ENCODE results near the gene ARHGEF18.
"Not testable (repeated sequence)": the region's sequence is repeated elsewhere in the genome, so short reads cannot be mapped to it uniquely, and the experiment has no call there.

ARHGEF18 gene

DNA sequence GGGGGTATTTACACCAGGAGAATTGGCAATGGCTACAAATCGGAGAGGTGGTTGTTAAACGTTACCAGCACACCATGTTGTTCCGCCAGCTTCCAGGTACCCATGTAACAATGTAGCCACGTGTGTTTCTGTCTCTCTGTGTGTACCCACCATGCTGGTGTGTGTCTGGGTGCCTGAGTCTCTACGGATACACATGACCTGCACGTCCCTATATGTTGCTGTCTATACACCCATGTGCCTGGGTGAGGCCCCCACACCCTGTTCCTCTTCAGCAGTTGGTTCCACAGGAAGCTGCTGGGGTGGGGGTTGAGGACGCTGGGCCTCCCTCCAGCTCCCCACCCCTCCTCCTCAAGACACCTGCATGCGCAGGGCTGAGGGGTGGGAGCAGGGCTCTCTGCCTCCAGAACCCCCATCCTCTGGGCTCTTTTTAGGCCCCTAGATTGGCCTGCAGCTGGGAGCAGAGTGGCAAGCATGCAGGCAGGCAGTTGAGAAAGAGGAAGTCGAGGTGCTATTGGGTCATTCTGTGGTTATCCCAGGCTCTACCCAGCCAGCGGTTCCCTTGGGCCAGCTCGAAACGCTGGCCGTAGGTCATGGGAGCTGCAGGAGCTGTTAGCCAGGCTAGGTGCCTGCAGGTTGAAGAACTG, at the start of gene ARHGEF18:
Gene ARHGEF18, plus strand, starts transcription at position 351 of the 644 bp plus-strand sequence. CDS start 13,954 bp downstream, outside the sequence.
- DNase-seq (ENCODE audit: low read depth in 2 of 2): no peak

DNA sequence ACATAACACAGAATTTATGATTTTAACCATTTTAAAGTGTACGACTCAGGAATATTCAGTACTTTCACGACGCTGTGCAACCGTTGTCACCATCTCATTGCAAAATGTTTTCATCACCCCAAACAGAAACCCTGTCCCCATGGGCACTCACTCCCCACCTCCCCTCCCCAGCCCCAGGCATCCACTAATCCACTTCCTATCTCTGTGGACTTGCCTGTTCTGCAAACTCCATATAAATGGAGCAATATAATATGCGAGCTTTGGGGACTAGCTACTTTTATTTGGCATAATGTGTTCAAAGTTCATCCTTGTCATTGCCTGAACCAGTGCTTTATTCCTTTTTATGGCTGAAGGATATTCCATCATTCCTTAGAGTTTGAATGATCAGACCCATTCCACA, 47.2 kb upstream of the ARHGEF18 start:
- no peak for DNase-seq (ENCODE audit: low read depth in 2 of 2)

DNA sequence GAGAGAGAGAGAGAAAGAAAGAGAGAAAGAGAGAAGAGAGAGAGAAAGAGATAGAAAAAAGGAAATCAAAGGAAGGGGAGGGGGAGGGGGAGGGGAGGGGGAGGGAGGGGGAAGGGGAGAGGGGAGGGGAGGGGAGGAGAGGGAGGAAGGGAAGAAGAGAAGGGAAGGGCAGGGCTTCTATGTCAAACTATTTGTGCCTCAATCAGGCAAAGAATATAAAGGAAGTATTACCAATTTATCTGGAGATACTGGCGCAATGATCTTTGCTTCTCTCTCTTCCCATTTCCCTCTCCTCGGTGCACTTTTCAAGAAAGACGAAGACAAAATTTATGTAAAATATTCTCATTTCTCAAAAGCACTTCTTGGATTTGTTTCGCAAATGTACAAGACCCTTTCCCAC, 45.3 kb upstream of the ARHGEF18 start:
- DNase-seq (ENCODE audit: low read depth in 2 of 2): no peak

DNA sequence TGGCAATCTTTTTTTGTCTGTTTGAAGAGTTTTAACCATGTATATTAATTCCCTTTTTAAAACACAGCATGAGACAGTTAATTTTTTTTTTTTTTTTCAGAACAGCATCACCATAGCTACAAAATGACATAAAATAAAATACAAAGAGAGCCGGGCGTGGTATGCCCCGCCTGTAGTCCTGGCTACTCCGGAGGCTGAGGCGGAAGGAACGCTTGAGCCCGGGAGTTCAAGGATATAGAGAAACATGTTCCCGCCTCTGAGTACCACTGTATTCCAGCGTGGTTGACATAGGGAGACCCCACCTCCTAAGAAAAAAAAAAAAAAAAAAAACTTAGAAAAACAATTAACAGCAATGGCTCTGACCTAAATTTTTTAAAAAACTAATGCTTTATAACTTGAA, 44.5 kb upstream of the ARHGEF18 start:
- DNase-seq (ENCODE audit: low read depth in 2 of 2): no peak

DNA sequence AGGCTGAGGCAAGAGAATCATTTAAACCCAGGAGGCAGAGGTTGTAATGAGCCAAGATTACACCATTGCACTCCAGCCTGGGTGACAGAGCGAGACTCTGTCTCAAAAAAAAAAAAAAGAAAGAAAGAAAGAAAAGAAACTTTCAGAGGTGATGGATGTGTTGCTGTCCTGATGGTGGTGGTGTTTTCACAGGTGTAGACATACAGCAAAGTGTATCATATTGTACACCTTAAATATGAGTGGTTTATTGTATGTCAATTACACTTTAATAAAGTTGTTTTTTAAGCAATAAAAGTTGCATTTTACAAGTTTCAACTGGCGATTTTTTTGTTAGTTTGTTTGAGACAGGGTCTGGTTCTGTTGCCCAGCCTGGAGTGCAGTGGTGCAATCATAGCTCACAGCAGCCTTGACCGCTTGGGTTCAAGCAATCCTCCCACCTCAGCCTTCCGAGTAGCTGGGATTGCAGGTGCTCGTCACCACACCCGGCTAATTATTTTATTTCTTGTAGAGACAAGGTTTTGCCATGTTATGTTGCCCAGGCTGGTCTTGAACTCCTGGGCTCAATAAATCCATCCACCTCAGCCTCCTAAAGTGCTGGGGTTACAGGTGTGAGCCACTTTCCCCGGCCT, 41.0 kb upstream of the ARHGEF18 start:
- DNase-seq (ENCODE audit: low read depth in 2 of 2): no peak

DNA sequence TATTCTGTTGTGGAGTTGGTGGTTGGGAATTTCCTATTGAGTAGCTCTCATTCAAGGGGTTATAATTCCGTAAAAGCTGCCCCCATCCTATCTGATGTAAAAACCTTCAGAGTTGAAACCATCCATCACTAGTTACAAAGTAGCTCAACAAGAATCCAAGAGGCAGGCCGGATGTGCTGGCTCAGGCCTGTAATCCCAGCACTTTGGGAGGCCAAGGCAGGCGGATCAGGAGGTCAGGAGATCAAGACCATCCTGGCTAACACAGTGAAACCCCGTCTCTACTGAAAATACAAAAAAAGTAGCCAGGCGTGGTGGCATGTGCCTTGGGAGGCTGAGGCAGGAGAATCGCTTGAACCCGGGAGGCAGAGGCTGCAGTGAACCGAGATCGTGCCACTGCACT, 40.4 kb upstream of the ARHGEF18 start:
- DNase-seq (ENCODE audit: low read depth in 2 of 2): not testable (repeated sequence)

DNA sequence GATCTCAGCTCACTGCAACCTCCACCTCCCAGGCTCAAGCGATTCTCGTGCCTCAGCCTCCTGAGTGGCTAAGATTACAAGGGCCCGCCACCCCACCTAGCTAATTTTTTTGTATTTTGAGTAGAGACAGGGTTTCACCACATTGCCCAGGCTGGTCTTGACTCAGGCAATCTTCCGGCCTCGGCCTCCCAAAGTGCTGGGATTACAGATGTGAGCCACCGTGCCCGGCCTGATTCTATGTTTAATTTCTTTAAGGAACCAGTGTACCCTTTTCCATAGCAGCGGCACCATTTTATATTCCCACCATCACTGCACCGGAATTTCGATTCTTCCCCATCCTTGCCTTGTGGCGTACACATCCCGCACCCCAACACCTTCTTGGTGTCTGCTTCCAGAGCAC, 36.8 kb upstream of the ARHGEF18 start:
- no peak for DNase-seq (ENCODE audit: low read depth in 2 of 2)

DNA sequence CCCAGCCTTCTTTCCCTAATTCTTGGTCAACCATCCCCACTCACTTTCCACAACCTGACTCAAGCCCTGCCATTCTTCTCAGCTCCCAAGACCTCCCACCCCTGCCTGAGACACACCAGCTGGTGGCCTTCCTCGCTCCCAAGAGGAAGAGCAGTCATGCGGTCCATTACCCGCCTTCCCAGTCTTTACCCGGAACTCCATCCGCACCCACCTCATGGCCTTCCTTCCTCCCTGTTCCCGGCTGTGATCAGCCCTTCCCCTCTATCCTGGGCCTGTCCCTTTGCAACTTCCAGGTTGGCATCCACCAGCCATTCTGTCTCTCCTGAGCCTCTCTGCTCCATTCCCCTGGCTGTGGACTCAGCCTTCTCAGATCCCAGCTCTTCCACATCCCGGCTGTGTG, 35.9 kb upstream of the ARHGEF18 start:
- no peak for DNase-seq (ENCODE audit: low read depth in 2 of 2)

DNA sequence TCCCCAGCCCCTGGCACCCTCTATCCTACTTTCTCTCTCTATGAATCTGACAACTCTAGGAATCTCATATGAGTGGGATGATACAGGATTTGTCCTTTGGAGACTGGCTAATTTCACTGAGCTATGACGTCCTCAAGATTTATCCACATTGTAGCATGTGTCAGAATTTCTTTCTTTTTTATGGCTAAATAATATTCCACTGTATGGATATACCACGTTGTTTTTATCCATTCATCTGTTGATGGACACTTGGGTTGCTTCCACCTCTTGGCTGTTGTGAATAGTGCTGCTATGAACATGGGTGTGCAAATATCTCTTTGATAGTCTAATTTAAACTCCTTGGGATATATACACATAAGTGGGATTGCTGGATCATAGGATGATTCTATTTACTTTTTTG, 30.6 kb upstream of the ARHGEF18 start:
- DNase-seq (ENCODE audit: low read depth in 2 of 2): no peak

DNA sequence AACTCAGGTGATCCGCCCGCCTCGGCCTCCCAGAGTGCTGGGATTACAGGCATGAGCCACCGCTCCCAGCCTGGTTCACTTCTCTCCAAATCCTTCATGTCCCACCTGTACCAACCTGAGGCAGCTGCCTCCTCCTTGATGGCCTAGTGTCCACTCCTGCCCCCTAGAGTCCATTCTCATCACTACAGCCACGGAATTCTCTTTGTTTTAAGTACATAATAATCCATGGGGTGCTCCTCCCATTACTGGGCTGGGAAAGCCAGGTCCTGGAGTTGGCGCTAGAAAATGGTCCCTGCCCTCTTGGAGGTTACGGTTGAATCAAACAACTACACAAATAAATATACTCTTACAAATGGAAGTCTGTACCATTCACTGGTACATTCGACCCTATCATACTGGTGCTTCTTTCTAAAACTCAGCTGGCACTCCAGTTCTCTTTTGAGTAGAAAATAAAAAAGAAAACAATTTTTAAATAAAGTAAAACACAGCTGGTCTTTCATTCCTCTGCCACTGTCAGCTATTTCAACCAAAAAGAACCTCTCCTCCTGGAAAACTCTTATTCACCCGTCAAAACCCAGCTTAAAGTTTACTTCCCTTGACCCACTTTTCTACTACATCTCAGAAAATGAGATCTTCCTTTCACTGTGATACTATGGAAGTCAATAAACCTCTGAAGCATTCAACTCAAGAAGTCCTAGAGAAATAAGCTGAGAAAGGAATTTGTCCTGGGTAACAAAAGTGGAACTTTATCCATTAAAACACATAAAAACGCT, 22.4 kb upstream of the ARHGEF18 start:
- DNase-seq (ENCODE audit: low read depth in 2 of 2): no peak

DNA sequence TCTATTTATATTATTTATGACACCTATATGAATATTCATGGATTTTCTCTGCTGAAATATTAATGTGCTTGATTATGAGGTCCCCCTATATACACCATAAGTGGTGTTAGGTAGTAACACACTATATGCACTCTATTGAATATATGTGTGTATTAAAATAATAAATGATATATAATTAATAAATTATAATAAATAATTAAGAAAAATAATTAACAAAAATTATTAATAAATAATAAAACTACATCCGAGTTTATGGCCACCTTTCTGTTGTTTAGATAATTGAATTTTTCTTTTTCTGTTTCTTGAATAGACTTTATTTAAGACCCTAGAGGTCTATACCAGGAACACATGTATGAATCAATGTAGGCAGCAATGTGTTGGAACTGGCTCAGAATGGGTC, 20.9 kb upstream of the ARHGEF18 start:
- no peak for DNase-seq (ENCODE audit: low read depth in 2 of 2)

DNA sequence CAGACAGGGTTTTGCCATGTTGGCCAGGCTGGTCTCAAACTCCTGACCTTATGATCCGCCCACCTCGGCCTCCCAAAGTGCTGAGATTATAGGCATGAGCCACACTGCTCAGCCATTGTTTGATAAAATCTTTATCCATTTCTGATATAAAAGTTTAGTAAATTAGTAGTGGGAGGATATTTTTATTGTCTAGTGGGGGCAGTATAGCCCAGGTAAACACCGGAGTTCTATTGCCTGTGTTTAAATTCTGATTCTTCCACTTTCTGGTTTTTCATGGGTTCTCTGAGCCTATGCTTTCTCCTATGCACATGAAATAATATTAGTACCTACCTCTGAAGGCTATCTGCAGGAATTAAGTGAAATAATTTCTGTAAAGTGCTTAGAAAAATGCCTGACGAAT, 20.1 kb upstream of the ARHGEF18 start:
- no peak for DNase-seq (ENCODE audit: low read depth in 2 of 2)

DNA sequence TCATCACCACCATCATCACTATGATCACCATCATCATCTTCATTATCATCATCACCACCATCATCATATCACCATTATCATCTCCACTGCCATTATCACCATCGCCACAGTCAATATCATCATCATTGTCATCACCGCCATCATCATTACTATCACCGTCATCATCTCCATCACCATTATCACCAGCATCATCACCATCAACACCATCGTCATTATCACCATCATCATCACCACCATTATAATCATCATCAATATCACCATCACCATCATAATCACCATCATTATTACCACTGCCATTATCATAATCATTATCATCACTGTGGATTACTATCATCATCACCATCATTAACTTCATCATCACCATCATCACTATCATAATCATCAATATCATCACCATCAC, 17.3 kb upstream of the ARHGEF18 start:
- no peak for DNase-seq (ENCODE audit: low read depth in 2 of 2)

DNA sequence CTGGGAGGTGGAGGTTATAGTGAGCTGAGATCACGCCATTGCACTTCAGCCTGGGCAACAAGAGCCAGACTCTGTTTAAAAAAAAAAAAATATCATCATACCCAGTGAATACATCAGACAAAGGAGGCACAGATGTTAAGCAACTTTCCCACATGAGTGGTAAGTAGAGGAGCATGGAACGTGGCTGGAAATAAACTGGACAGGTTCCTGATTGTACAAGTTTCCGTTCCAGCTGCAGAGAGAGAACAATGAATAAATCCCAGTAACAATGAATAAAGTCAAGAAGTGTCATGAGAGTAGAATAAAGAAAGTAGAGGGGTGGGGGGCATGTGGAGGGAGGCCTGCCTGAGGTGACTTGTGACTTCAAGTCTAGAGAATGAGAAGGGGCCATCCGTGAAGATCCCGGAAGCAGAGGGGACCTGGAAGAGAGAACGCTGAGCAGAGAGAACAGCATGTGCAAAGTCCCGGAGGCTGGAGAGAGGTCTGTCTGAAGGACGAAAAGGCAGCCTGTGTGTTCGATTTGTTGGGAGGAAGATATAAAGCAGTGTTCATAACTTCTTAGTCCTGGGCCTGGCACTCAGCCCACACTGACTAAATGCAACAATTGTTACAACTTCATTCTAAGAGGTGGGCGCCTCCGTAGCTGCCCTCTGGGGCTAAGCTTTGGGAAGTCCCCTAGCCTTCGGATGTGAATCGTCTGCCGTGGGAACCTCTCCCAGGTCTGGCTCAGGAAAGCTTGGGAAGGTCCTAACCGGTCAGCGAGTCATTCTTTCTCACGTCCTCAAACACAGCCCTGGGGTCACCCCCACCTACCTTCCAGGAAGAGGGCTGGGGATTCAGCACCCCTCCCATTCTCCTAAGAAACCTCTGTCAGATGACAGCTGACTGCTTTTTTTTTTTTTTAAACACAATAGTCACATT, 15.3 kb upstream of the ARHGEF18 start:
- no peak for DNase-seq (ENCODE audit: low read depth in 2 of 2)

DNA sequence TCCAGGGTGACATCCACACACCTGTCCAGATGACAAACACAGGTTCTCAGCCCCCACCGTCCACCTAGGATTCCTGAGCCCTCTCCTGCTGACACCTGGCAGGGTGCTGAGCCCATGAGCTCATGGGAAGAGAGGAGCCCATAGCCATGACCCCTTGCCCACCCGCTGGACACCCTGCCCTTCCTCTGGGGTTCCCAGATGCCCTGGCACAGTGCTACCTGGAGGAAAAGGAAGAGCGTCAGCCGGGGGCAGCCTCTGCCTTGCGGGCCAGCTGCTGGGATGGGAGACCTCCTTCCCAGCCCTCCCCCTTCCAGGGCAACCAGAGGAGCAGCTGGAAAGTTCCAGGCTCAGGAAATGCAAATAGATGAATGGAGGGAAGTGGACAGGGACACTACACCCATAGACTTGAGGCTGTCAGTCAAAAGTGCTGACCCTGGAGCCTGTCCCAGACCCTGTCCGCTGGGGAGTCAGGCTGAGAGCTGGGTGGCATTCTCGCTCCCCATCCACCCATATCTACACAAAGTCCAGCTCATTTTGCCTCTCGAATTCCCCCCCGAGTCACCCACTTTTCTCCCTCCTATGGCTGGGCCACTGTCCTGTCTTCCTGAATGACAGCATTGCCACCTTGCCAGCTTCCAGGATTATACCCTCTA, 12.3 kb upstream of the ARHGEF18 start:
- DNase-seq (ENCODE audit: low read depth in 2 of 2): no peak

DNA sequence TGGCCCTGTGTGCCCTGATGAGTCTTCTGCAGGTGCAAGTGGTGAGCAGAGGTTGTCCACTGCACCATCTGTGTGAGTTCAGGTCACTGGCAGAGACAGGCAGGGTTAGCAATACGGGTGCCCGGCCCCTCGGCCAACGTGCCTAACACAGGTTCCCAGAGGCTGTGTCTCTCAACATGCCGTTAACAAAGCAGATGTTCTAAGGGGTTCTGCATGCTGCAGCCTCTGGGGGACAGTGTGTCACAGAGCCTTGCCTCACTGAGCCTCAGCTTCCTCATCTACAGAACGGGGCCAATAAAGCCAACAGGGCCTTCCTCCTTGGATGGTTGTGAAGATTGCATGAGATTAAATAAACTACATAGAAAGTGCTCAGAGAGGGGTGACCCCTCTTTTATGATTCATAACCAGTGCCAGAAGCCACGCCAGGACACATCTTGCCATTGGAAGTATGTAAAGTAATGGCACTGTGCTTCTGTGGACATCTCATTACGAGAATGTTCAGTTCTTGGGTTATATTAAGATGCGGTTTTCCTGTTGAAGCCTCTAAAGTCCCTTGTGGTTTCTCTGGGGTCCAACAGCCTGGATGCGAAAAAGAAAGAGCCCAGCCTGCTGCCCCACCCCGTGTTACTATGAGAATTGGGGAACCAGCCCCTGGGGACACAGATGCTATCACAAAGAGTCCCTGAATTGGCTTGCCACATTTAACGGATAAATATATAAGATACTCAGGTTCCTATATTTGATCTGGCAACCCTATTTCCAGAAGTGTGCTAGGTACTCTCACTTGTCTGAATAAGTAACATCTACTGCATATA, 11.2 kb upstream of the ARHGEF18 start:
- DNase-seq (ENCODE audit: low read depth in 2 of 2): no peak

DNA sequence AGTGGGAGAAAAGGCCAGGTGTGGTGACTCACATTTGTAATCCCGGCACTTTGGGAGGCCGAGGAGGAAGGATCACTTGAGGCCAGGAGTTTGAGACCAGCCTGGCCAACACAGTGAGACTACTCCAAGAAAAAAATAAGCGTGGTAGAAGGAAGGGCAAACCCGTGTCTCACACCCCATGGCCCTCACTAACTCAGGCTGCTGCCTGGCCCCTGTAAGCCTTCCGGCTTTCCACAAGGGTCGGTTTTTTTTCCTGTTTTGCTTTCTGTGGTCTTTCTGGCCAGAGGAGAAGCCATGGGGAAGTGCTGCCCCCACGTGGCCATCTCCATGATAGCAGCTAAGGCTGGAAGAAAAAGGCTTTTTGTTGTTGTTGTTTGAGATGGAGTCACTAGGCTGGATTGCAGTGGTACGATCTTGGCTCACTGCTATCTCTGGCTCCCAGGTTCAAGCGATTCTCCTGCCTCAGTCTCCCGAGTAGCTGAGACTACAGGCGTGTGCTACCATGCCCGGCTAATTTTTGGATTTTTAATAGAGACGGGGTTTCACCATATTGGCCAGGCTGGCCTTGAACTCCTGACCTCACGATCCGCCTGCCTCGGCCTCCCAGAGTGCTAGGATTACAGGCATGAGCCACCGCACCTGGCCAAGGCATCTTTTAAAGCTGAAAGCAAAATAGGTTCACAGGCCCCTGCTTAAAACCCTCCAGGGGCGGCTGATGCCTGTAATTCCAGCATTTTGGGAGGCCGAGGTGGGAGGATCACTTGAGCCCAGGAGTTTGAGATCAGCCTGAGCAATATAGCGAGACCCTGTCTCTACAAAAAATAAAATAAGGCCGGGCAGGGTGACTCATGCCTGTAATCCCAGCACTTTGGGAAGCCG, 7.5 kb upstream of the ARHGEF18 start:
- peak; percentile 58 to 69 for DNase-seq (ENCODE audit: low read depth in 2 of 2)

DNA sequence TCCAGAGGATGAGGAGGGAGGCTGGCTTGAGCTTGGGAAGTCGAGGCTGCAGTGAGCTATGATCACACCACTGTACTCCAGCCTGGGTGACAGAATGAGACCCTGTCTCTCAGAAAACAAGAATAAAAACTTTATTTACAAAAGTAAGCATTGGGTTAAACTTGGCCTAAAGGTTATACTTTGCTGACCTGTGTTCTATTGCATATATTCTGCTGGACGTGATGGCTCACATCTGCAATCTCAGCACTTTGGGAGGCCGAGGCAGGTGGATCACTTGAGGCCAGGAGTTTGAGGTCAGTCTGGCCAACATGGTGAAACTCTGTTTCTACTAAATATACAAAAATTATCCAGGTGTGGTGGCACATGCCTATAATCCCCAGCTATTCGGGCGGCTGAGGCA, 6.6 kb upstream of the ARHGEF18 start:
- no peak for DNase-seq (ENCODE audit: low read depth in 2 of 2)

DNA sequence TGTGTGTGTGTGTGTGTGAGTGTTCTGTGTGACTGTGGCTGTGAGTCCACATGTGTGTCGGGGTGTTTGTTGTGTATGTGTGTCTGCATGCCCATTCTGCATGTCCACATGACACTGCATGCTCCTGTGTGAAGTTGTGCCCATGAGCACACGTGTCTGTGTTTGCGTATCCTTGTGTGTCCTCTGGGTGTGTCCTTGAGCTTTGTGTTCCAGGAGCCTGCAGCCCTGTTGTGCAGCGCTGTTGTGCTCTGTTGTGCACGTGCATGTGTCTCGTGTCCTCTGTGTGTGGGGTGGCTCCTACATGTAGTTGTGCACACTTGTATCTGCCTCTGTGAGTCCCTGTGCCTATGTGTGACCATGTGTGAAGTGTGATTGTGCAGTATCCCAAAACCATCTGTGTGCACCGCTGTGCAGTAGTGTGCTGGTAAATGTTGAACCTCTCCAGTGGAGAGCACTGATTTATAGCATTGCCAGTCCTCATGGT, 2.2 kb upstream of the ARHGEF18 start:
- no peak for DNase-seq (ENCODE audit: low read depth in 2 of 2)

All from stimulated activated CD8-positive, alpha-beta memory T cell treated with anti-CD3 and anti-CD28 coated beads, Interleukin-15, amount 100 ng/mL, for 4 hours (primary cell).